IPS-15b (cell line): ENCODE measurements around the gene MYL10.
"Not testable (repeated sequence)": the region's sequence is repeated elsewhere in the genome, so short reads cannot be mapped to it uniquely, and the experiment has no call there.

Experiments used
- H3K27me3 ChIP-seq: one replicate; pipeline ENCODE4 v1.6.1; 2013; ENCODE audit warnings: low read length; ENCODE audit not compliant: control insufficient read depth, insufficient read depth
- H3K36me3 ChIP-seq: one replicate; pipeline ENCODE4 v1.6.1; 2013; ENCODE audit warnings: low read length; ENCODE audit not compliant: control insufficient read depth, insufficient read depth
- H3K4me1 ChIP-seq: one replicate; pipeline ENCODE4 v1.6.1; 2013; ENCODE audit warnings: mild to moderate bottlenecking, low read length; ENCODE audit not compliant: control insufficient read depth, insufficient read depth
- H3K4me3 ChIP-seq: one replicate; pipeline ENCODE4 v1.5.1; 2013; ENCODE audit warnings: low read depth, low read length
- H3K9ac ChIP-seq: one replicate; pipeline ENCODE4 v1.6.1; 2013; ENCODE audit warnings: low read depth, mild to moderate bottlenecking, low read length
- H3K9me3 ChIP-seq: one replicate; pipeline ENCODE4 v1.6.1; 2013; ENCODE audit warnings: mild to moderate bottlenecking, low read length; ENCODE audit not compliant: control insufficient read depth, insufficient read depth

MYL10 gene

GRCh38 chr7:101615446-101615845 lies 13.7 kb downstream of the MYL10 start:
- Histone ChIP-seq H3K27me3 (no peaks in the 10 kb centered on the region), H3K9ac (no peak overlapping the region)

GRCh38 chr7:101614939-101615302 lies 14.2 kb downstream of the MYL10 start:
- H3K4me1 ChIP-seq = peaks cover 3% of the 10 kb centered on the region
- no peak overlapping the region for H3K4me3 ChIP-seq
- H3K9ac ChIP-seq = no peak overlapping the region
- H3K9me3 ChIP-seq = no peaks in the 10 kb centered on the region
- no peaks in the 10 kb centered on the region for H3K36me3 ChIP-seq
- H3K27me3 ChIP-seq = no peaks in the 10 kb centered on the region

More at GRCh38 chr7:101615446-101615845, 13.7 kb downstream of the MYL10 start:
- H3K36me3 ChIP-seq = no peaks in the 10 kb centered on the region
- H3K4me3 ChIP-seq = no peak overlapping the region
- no peaks in the 10 kb centered on the region for H3K9me3 ChIP-seq
- H3K4me1 ChIP-seq = peaks cover 3% of the 10 kb centered on the region

GRCh38 chr7:101614098-101614938 lies 14.8 kb downstream of the MYL10 start:
- peaks cover 3% of the 10 kb centered on the region for H3K4me1 ChIP-seq
- no peak overlapping the region for H3K4me3 ChIP-seq
- no peak overlapping the region for H3K9ac ChIP-seq
- H3K9me3 ChIP-seq = no peaks in the 10 kb centered on the region
- H3K27me3 ChIP-seq = no peaks in the 10 kb centered on the region
- H3K36me3 ChIP-seq = no peaks in the 10 kb centered on the region

- Histone ChIP-seq H3K4me1 (peaks cover 3% of the 10 kb centered on the region), H3K36me3 (no peaks in the 10 kb centered on the region), H3K27me3 (no peaks in the 10 kb centered on the region), H3K9ac (no peak overlapping the region), H3K4me3 (no peak overlapping the region), H3K9me3 (no peaks in the 10 kb centered on the region)
Measured at GRCh38 chr7:101612885-101613515, 16.1 kb downstream of the MYL10 start.

- Histone ChIP-seq H3K27me3 (no peaks in the 10 kb centered on the region), H3K36me3 (no peaks in the 10 kb centered on the region), H3K4me3 (no peak overlapping the region), H3K9me3 (no peaks in the 10 kb centered on the region), H3K4me1 (peaks cover 3% of the 10 kb centered on the region), H3K9ac (no peak overlapping the region)
Measured at GRCh38 chr7:101608772-101609713, 20.1 kb downstream of the MYL10 start.

GRCh38 chr7:101606498-101606923 lies 22.6 kb downstream of the MYL10 start:
- no peak overlapping the region for H3K9ac ChIP-seq
- H3K4me1 ChIP-seq = no peaks in the 10 kb centered on the region
- H3K4me3 ChIP-seq = no peak overlapping the region
- no peaks in the 10 kb centered on the region for H3K27me3 ChIP-seq
- no peaks in the 10 kb centered on the region for H3K9me3 ChIP-seq
- no peaks in the 10 kb centered on the region for H3K36me3 ChIP-seq

- H3K9ac ChIP-seq = no peak overlapping the region
- H3K36me3 ChIP-seq = no peaks in the 10 kb centered on the region
- no peaks in the 10 kb centered on the region for H3K27me3 ChIP-seq
- H3K4me3 ChIP-seq = no peak overlapping the region
- H3K9me3 ChIP-seq = no peaks in the 10 kb centered on the region
- H3K4me1 ChIP-seq = no peaks in the 10 kb centered on the region
Measured at GRCh38 chr7:101605611-101606497, 23.2 kb downstream of the MYL10 start.

GRCh38 chr7:101604934-101605332 lies 24.2 kb downstream of the MYL10 start:
- H3K36me3 ChIP-seq, H3K27me3 ChIP-seq, H3K4me1 ChIP-seq, H3K9me3 ChIP-seq, H3K9ac ChIP-seq, H3K4me3 ChIP-seq: not testable (repeated sequence)

- Histone ChIP-seq H3K4me3 (no peak overlapping the region), H3K27me3 (no peaks in the 10 kb centered on the region), H3K4me1 (no peaks in the 10 kb centered on the region), H3K36me3 (no peaks in the 10 kb centered on the region), H3K9ac (no peak overlapping the region), H3K9me3 (no peaks in the 10 kb centered on the region)
Measured at GRCh38 chr7:101604331-101604933, 24.7 kb downstream of the MYL10 start.

- no peaks in the 10 kb centered on the region for H3K36me3 ChIP-seq
- H3K9me3 ChIP-seq = no peaks in the 10 kb centered on the region
- H3K27me3 ChIP-seq = no peaks in the 10 kb centered on the region
- H3K4me3 ChIP-seq = no peak overlapping the region
- H3K4me1 ChIP-seq = no peaks in the 10 kb centered on the region
- no peak overlapping the region for H3K9ac ChIP-seq
Measured at GRCh38 chr7:101602484-101603241, 26.4 kb downstream of the MYL10 start.
